CD4-positive, alpha-beta T cell treated with Interleukin-1 beta for 1 hour (primary cell): ENCODE data around the gene AFAP1L2.

Source experiments
- DNase-seq, 2 donors: peaks; one replicate each; pipeline ENCODE4 v3.0.0-alpha.2; 2020 to 2022

Gene AFAP1L2, protein sequence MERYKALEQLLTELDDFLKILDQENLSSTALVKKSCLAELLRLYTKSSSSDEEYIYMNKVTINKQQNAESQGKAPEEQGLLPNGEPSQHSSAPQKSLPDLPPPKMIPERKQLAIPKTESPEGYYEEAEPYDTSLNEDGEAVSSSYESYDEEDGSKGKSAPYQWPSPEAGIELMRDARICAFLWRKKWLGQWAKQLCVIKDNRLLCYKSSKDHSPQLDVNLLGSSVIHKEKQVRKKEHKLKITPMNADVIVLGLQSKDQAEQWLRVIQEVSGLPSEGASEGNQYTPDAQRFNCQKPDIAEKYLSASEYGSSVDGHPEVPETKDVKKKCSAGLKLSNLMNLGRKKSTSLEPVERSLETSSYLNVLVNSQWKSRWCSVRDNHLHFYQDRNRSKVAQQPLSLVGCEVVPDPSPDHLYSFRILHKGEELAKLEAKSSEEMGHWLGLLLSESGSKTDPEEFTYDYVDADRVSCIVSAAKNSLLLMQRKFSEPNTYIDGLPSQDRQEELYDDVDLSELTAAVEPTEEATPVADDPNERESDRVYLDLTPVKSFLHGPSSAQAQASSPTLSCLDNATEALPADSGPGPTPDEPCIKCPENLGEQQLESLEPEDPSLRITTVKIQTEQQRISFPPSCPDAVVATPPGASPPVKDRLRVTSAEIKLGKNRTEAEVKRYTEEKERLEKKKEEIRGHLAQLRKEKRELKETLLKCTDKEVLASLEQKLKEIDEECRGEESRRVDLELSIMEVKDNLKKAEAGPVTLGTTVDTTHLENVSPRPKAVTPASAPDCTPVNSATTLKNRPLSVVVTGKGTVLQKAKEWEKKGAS

DNA sequence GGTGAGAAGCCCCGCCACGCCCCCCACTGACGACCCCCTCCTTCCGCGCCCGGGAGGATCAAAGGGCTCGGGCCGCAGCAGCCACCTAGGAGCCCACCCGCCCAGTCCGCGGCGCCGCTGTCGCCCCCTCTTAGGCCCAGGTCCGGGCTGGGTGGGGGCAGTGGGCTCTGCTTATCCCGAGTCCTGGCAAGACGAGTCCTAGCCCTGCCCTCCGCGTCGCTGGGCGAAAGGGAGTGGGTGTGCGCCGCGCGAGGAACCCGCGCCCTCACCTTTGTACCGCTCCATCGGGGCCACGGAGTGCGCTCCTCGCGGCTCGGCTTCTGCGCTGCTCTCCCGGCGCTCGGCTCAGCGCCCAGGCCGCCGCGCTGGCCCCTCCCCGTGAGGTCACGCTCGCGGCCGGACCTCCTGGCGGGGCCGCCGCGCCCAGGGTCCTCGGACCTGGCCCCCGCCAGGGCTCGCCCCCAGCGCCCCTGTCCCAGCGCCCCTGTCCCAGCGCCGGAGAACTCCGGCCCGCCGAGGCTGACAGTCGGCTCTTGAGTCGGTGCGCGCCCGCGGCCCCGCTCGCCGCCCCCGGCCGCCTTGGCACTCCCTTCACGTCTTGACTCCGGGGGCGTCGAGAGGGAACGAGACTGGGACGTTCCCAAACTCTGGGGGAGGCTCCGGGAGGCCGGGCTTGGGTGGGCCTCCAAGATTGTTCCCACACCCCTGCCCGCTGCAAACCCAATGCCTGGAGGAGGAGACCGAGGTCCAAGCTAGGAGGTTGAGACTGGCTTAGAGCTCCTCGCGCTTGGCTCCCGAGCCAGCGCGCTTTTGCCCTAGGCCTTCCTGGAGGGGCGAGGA is at the start of gene AFAP1L2:
AFAP1L2 (minus strand) TSS at position 332 of the 840 bp plus-strand sequence; CDS start at position 285, 47 bp downstream.
- DNase-seq: no peak

GRCh38 chr10:114453576-114453975 is 49.3 kb upstream of the AFAP1L2 start:
- DNase-seq: no peak

DNA sequence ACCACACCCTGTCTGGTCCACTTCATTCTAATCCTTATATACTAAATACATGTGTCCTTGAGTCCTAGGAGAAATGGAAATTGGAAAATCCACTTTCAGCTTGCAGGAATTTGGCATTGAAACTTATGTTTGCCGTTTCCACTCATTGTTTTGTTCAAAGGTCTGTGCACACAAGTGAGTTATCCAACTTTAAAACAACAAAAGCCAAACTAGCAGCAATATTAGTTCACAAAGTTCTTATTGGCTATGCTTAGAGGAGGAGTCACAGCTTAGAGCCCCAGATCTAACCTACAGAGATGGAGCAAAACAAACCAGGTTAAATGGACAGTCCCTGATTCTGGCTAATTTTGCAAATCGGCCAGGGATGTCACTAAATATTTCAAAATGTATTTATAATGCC is 44.6 kb upstream of the AFAP1L2 start:
- no peak for DNase-seq

GRCh38 chr10:114445332-114445731 is 41.0 kb upstream of the AFAP1L2 start:
- no peak for DNase-seq

- DNase-seq: no peak
Measured at GRCh38 chr10:114444819-114445218, 40.5 kb upstream of the AFAP1L2 start.

- no peak for DNase-seq
Measured at GRCh38 chr10:114442091-114442630, 37.9 kb upstream of the AFAP1L2 start.

- DNase-seq: no peak
Measured at GRCh38 chr10:114441107-114441506, 36.8 kb upstream of the AFAP1L2 start.

GRCh38 chr10:114437473-114438292 is 33.4 kb upstream of the AFAP1L2 start:
- DNase-seq: no peak

GRCh38 chr10:114436941-114437340 is 32.6 kb upstream of the AFAP1L2 start:
- no peak for DNase-seq

DNA sequence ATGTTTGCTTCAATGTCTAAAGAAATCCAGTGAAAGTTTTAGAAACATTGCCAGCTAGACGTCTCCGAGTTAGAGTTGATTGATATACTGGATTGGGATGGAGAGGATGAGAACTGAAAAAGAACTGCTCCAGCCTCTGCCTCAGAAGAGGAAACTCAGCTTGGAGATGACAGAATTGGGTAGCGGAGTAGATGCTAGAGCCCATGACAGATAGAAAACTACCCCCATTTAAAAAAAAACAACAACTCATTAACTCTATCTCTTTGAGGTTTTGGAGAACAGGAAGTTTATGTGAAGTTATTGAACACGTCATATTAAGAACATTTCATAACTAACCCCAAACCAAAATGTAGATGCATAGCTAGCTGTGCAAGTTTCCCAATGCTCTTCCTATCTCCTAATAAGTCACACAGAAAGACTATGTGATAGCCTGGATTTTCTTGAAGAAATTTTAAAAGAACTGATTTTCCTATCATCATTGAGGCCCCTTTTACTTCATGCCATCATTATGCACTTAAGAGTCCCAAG is 28.3 kb upstream of the AFAP1L2 start:
- no peak for DNase-seq

GRCh38 chr10:114431414-114432135 is 27.3 kb upstream of the AFAP1L2 start:
- no peak for DNase-seq

GRCh38 chr10:114430688-114431413 is 26.5 kb upstream of the AFAP1L2 start:
- DNase-seq: no peak

GRCh38 chr10:114429581-114430335 is 25.5 kb upstream of the AFAP1L2 start:
- DNase-seq: no peak

- DNase-seq: no peak
Measured at GRCh38 chr10:114427124-114427852, 23.0 kb upstream of the AFAP1L2 start.

DNA sequence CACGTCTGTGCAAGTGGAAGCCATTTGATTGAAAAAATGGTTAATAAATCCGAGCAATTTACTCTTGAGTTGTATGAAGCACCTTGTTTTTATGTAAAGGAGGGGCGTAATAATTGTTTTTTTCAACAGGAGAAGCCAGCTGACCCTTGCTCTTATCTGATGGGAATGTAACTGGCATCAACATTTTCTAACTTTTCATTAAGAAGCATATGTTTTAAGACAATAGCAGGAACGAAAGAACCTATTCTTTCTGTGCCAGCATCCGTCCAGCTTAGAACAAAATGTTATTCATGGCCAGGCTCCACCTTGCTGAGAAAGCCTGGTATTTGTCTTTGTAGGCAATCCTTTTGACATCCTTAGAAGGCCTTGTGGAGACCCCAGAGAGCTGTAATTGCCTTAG is 22.2 kb upstream of the AFAP1L2 start:
- no peak for DNase-seq

GRCh38 chr10:114420811-114421485 is 16.6 kb upstream of the AFAP1L2 start:
- no peak for DNase-seq

GRCh38 chr10:114418109-114418508 is 13.8 kb upstream of the AFAP1L2 start:
- DNase-seq: no peak
